Muscle of leg (tissue), 11 donors: ENCODE data around the gene ZNF816. TPM values are rescaled to one million over a fixed set of nuclear protein-coding genes. Genes with fewer than 3 reads are reported as not detected.
"Not testable (repeated sequence)": the region's sequence is repeated elsewhere in the genome, so short reads cannot be mapped to it uniquely, and the experiment has no call there.

Experiments
- DNase-seq: peaks from one replicate; pipeline ENCODE4 v3.0.0; 2013
- H3K27ac ChIP-seq: one replicate; pipeline ENCODE4 v1.5.1; 2013; ENCODE audit warnings: mild to moderate bottlenecking, low read length, control low read depth
- H3K27me3 ChIP-seq: one replicate; pipeline ENCODE4 v1.6.1; 2013; ENCODE audit warnings: low read length; ENCODE audit not compliant: control insufficient read depth, insufficient read depth
- H3K36me3 ChIP-seq: one replicate; pipeline ENCODE4 v1.6.1; 2013; ENCODE audit warnings: low read length; ENCODE audit not compliant: control insufficient read depth, insufficient read depth
- H3K4me1 ChIP-seq: one replicate; pipeline ENCODE4 v1.6.1; 2013; ENCODE audit warnings: low read length; ENCODE audit not compliant: control insufficient read depth, insufficient read depth
- H3K4me3 ChIP-seq: one replicate; pipeline ENCODE4 v1.5.1; 2013; ENCODE audit warnings: low read length, control low read depth
- H3K9me3 ChIP-seq: replicated peaks from 2 replicates; pipeline ENCODE4 v1.6.1; 2013; ENCODE audit warnings: low read depth, low read length; ENCODE audit not compliant: control insufficient read depth
- WGBS: methylation state at CpG from one replicate; pipeline ENCODE4 v1.1.5; 2013; ENCODE audit warnings: missing lambda C conversion rate; ENCODE audit not compliant: insufficient coverage; 5-methylcytosine and 5-hydroxymethylcytosine counted together
- polyA plus RNA-seq, 8 donors: library from polyadenylated mRNA; unstranded; fragments of 120-200 nt; gene quantifications; one replicate each; pipeline versions ENCODE4 v1.2.1 to v1.2.3, GENCODE V29; 2013; ENCODE audit warnings: inconsistent platforms in 1 of 8, low replicate concordance in 1 of 8; ENCODE audit not compliant: insufficient read length in 8 of 8, insufficient read depth in 1 of 8
- total RNA-seq: library from RNA; stranded (reverse); fragments of 120-200 nt; gene quantifications from one replicate; pipeline ENCODE4 v1.2.4, GENCODE V29; 2013

Gene ZNF816
- total and polyA plus RNA-seq, 9 donors = 5.8 to 10.7 (median 6.4) TPM

DNA sequence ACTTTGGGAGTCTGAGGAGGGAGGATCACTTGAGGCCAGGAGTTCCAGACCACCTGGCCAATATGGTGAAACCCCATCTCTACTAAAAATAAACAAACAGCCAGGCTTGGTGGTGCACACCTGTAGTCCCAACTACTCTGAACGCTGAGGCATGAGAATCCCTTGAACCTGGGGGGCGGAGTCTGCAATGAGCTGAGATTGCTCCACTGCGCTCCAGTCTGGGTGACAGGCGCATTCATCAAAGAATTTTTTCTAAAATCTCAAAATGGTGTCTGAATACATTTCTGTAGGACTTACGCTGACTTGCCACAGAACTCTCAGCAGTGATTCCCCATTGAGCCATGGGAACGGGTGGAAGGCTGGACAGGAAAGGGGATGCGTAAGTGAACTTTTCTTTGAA, 33.0 kb upstream of the ZNF816 start:
- Histone ChIP-seq H3K9me3 (no peaks in the 10 kb centered on the region), H3K36me3 (no peaks in the 10 kb centered on the region), H3K27me3 (peaks cover 6% of the 10 kb centered on the region), H3K4me1 (peaks cover 12% of the 10 kb centered on the region), H3K4me3 (no peak overlapping the region), H3K27ac (no peak overlapping the region)
- DNase-seq = no peak
- WGBS = no CpG with 5 or more reads among the region's 7 CpGs

DNA sequence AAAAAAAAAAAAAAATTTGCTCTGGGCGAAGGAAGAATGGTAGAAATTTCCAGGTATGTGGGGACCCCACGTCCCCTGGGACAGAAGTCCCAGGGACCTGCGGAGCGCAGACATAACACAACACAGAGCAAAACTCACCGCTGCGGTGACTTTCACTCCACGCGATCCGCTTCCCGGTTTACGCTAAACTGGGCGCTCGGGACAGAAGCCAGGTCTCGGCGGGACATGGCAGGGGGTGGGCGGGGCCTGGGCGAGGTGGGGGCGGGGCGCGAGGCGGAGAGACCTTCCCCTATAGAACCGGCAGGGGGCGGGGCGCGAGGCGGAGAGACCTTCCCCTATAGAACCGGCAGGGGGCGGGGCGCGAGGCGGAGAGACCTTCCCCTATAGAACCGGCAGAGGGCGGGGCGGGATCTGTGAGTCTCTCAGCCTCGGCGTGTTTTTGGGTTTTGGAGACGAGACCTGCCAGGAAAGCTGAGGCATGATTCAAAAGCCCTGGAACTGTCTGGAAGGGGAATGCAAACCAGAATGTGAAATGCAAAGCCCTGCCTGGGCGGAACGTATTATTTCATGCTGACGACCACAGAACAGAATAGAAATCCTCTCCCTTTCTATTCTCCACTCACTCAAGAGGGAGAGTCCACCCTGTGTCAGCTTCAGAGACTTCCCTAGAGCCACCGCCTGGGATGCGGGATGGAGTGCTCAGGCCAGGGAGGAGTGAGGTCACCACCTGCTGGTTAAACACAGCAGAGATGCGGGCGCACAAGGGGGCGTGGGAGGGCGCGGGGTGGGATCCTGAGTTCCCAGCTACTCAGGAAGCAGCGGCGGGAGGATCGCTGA, 30.9 kb upstream of the ZNF816 start:
- H3K36me3 ChIP-seq = no peaks in the 10 kb centered on the region
- no CpG with 5 or more reads among the region's 50 CpGs for WGBS
- no peaks in the 10 kb centered on the region for H3K9me3 ChIP-seq
- peak; percentile 91 for DNase-seq
- H3K27me3 ChIP-seq = peaks cover 6% of the 10 kb centered on the region
- peak overlapping the region; percentile 47 for H3K4me3 ChIP-seq
- peak overlapping the region; percentile 21 for H3K27ac ChIP-seq
- H3K4me1 ChIP-seq = peaks cover 12% of the 10 kb centered on the region

GRCh38 chr19:52992109-52993004, 29.7 kb upstream of the ZNF816 start:
- H3K4me3 ChIP-seq = no peak overlapping the region
- no peaks in the 10 kb centered on the region for H3K9me3 ChIP-seq
- DNase-seq = peak; percentile 14
- 18% methylated on average over 25 of the region's 26 CpGs for WGBS
- H3K4me1 ChIP-seq = peaks cover 12% of the 10 kb centered on the region
- H3K36me3 ChIP-seq = no peaks in the 10 kb centered on the region
- no peak overlapping the region for H3K27ac ChIP-seq
- H3K27me3 ChIP-seq = peaks cover 3% of the 10 kb centered on the region

- H3K9me3 ChIP-seq = no peaks in the 10 kb centered on the region
- no peak overlapping the region for H3K4me3 ChIP-seq
- no peaks in the 10 kb centered on the region for H3K36me3 ChIP-seq
- H3K4me1 ChIP-seq = peaks cover 12% of the 10 kb centered on the region
- WGBS = no CpG with 5 or more reads among the region's 2 CpGs
- DNase-seq = peak; percentile 5
- H3K27ac ChIP-seq = no peak overlapping the region
- H3K27me3 ChIP-seq = peaks cover 2% of the 10 kb centered on the region
Measured at GRCh38 chr19:52991484-52991883, 28.8 kb upstream of the ZNF816 start.

DNA sequence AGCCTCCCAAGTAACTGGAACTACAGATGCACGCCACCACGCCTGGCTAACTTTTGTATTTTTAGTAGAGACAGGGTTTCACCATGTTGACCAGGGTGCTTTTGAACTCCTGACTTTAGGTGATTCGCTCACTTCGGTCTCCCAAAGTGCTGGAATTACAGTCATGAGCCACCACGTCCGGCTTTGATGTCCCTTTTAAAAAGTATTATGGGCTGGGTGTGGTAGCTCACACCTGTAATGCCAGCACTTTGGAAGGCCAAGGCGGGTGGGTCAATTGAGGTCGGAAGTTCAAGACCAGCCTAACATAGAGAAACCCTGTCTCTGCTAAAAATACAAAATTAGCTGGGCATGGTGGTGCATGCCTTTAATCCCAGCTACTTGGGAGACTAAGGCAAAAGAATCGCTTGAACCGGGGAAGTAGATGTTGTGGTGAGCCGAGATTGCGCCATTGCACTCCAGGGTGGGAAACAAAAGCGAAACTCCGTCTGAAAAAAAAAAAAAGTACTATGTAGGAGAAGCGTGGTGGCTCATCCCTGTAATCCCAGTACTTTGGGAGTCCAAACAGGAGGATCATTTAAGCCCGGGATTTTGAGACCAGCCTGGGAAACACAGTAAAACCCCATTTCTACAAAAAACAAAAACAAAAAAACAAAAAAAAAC, 28.2 kb upstream of the ZNF816 start:
- Histone ChIP-seq H3K4me1 (peaks cover 12% of the 10 kb centered on the region), H3K36me3 (no peaks in the 10 kb centered on the region), H3K9me3 (no peaks in the 10 kb centered on the region), H3K27me3 (peaks cover 2% of the 10 kb centered on the region), H3K4me3 (no peak overlapping the region), H3K27ac (no peak overlapping the region)
- no peak for DNase-seq
- 94% methylated on average over 12 of the region's 16 CpGs for WGBS

DNA sequence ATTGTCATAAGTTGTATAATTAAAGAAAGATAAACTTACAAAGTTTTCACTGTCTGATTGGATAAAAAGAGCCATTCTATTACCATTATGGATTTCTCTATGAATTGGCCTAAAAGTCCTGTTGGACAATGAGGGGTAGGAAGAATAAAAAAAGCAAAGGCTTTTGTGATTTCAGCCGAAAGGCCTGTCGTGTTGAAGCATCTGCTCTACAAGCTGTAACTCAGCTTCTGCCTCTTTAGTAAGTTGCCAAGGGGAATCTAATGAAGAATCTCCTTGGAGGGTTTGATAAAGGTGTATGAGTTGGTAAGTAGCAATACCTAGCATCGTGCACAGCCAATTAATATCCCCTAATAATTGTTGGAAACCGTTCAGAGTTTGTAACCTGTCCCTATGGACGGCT, 25.8 kb upstream of the ZNF816 start:
- 80% methylated on average over 2 of the region's 5 CpGs for WGBS
- no peak overlapping the region for H3K4me3 ChIP-seq
- H3K27ac ChIP-seq = no peak overlapping the region
- no peaks in the 10 kb centered on the region for H3K36me3 ChIP-seq
- H3K9me3 ChIP-seq = peaks cover 4% of the 10 kb centered on the region
- no peak for DNase-seq
- peaks cover 7% of the 10 kb centered on the region for H3K4me1 ChIP-seq
- peaks cover 2% of the 10 kb centered on the region for H3K27me3 ChIP-seq

GRCh38 chr19:52987221-52987620, 24.5 kb upstream of the ZNF816 start:
- WGBS = 86% methylated on average over 2 of the region's 4 CpGs
- Histone ChIP-seq H3K27me3 (no peaks in the 10 kb centered on the region), H3K9me3 (peaks cover 4% of the 10 kb centered on the region), H3K4me1 (no peaks in the 10 kb centered on the region), H3K36me3 (no peaks in the 10 kb centered on the region), H3K27ac (no peak overlapping the region), H3K4me3 (no peak overlapping the region)
- no peak for DNase-seq

GRCh38 chr19:52983167-52983566, 20.5 kb upstream of the ZNF816 start:
- WGBS = 100% methylated on average over 1 of the region's 3 CpGs
- H3K27ac ChIP-seq, H3K27me3 ChIP-seq, H3K4me3 ChIP-seq, H3K36me3 ChIP-seq, H3K4me1 ChIP-seq, DNase-seq, H3K9me3 ChIP-seq: not testable (repeated sequence)

DNA sequence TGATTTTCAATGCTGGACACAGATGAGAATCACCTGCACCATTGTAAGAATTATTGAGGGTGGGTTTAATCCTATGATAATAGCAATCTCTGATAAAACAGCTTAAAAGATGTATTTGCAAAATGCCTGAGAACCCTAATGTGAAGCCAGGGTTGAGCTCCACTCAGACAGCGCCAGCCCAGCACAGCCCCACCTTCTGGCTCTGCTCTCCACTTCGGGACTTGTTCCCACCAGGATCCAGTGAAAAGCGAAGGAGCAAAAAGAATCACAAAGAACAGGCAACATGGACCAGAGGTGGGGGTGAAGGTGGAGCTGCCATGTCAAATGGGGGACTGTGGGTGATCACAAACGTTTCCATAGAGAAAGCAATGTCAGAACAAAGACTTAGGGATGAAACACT, 18.6 kb upstream of the ZNF816 start:
- Histone ChIP-seq H3K4me3 (no peak overlapping the region), H3K36me3 (no peaks in the 10 kb centered on the region), H3K9me3 (peaks cover 4% of the 10 kb centered on the region), H3K27me3 (no peaks in the 10 kb centered on the region), H3K27ac (no peak overlapping the region), H3K4me1 (no peaks in the 10 kb centered on the region)
- no peak for DNase-seq
- WGBS = 13% methylated on average over 2 of the region's 4 CpGs

GRCh38 chr19:52967772-52968171, 5.1 kb upstream of the ZNF816 start:
- Histone ChIP-seq H3K36me3 (no peaks in the 10 kb centered on the region), H3K9me3 (no peaks in the 10 kb centered on the region), H3K4me3 (no peak overlapping the region), H3K27ac (no peak overlapping the region), H3K4me1 (peaks cover 6% of the 10 kb centered on the region), H3K27me3 (no peaks in the 10 kb centered on the region)
- DNase-seq = no peak
- no CpG with 5 or more reads among the region's 2 CpGs for WGBS
